PFSK-1 (cell line): ENCODE data around the gene C9orf72.

Source experiments
- POLR2AphosphoS5 ChIP-seq: IDR thresholded peaks from 2 replicates; pipeline ENCODE4 v1.6.1; 2012; ENCODE audit warnings: low read depth, mild to moderate bottlenecking, control low read depth, low read length, moderate library complexity
- REST ChIP-seq, 2 experiments: IDR thresholded peaks; 2 replicates each; pipeline versions ENCODE4 v1.6.1 to v1.8.0; 2011 to 2012; ENCODE audit warnings: low read depth in 2 of 2, low read length in 2 of 2, control low read depth in 1 of 2, inconsistent platforms in 1 of 2, mild to moderate bottlenecking in 1 of 2, moderate library complexity in 1 of 2; ENCODE audit not compliant: insufficient read depth in 1 of 2

GRCh38 chr9:27610622-27611021 is 37.3 kb upstream of the C9orf72 start:
- TF ChIP-seq REST (IDR thresholded peaks at IDR 0.05; ENCODE audit: insufficient read depth in 1 of 2, low read depth in 2 of 2, low read length in 2 of 2) (no peak), POLR2AphosphoS5 (no peak)
